GM12878 (cell line): Measurements from ENCODE around the gene ENAH. TPM values are rescaled to one million over a fixed set of nuclear protein-coding genes. Genes with fewer than 3 reads are reported as not detected.

Experiments
- ATAC-seq: fragments of 200-7000 bp; cut with Tn5 transposase; 3 replicates; pipeline ENCODE4 v1.9.1; 2020; ENCODE audit warnings: mild to moderate bottlenecking, moderate library complexity
- BruUV-seq: library from RNA; stranded (reverse); fragments of 400-500 nt; replicated peaks from 2 replicates; lab custom pipeline; 2021; lab: Mats Ljungman, UMichigan
- CTCF ChIA-PET: fragments of 300-600 bp; sonication (Branson Sonifier 250); formaldehyde crosslinking; extraction: SDS; loops from one replicate; lab custom pipeline; 2021; ENCODE audit warnings: inconsistent platforms; lab: Yijun Ruan, JAX
- POLR2A ChIA-PET: fragments of 350-600 bp; formaldehyde crosslinking; extraction: SDS; loops from one replicate; lab custom pipeline; 2021; ENCODE audit warnings: inconsistent platforms; lab: Charles Lee
- RAD21 ChIA-PET: fragments of 300-600 bp; sonication (Branson Sonifier 250); formaldehyde crosslinking; loops from one replicate; lab custom pipeline; 2023; ENCODE audit warnings: antibody characterized with exemption; ENCODE audit not compliant: unreplicated experiment; lab: Charles Lee
- SMC1A ChIA-PET: fragments of 300-600 bp; sonication (Branson Sonifier 250); formaldehyde crosslinking; loops from one replicate; lab custom pipeline; 2023; ENCODE audit not compliant: unreplicated experiment, uncharacterized antibody; lab: Charles Lee
- DNase-seq: peaks from one replicate; pipeline ENCODE4 v3.0.0-alpha.2; 2011; ENCODE audit warnings: low read depth, low spot score
- FAIRE-seq: peaks from 3 replicates; lab custom pipeline; 2011; peaks lifted over from hg19 to GRCh38; lab: Jason Lieb, UNC
- H2AFZ ChIP-seq: 2 replicates; pipeline ENCODE4 v1.6.0; 2011; ENCODE audit warnings: low read depth, low read length, control low read depth; ENCODE audit not compliant: control insufficient read depth
- H3K27ac ChIP-seq: 2 replicates; pipeline ENCODE4 v1.5.1; 2011; ENCODE audit warnings: control low read depth; ENCODE audit not compliant: control insufficient read depth, insufficient read depth
- H3K27me3 ChIP-seq, 2 experiments: replicated peaks in 1 of 2; 2 replicates each; pipeline versions ENCODE4 v1.6.0 to v1.6.1; 2011; ENCODE audit warnings: low read length in 1 of 2; ENCODE audit not compliant: control insufficient read depth in 2 of 2, insufficient read depth in 2 of 2
- H3K36me3 ChIP-seq, 2 experiments: 2 replicates each; pipeline ENCODE4 v1.5.1; 2011; ENCODE audit warnings: low read length in 1 of 2; ENCODE audit not compliant: control insufficient read depth in 2 of 2, insufficient read depth in 2 of 2
- H3K4me1 ChIP-seq: 2 replicates; pipeline ENCODE4 v1.6.1; 2011; ENCODE audit warnings: mild to moderate bottlenecking, low read length, moderate library complexity, mixed read lengths; ENCODE audit not compliant: control insufficient read depth, insufficient read depth
- H3K4me2 ChIP-seq: 2 replicates; pipeline ENCODE4 v1.6.0; 2011; ENCODE audit warnings: control low read depth; ENCODE audit not compliant: control insufficient read depth, insufficient read depth
- H3K4me3 ChIP-seq: fragments of 200-600 bp; sonication (generic); 2 replicates; pipeline ENCODE4 v1.5.1; 2016
- H3K79me2 ChIP-seq: 2 replicates; pipeline ENCODE4 v1.6.0; 2011; ENCODE audit warnings: low read length; ENCODE audit not compliant: control insufficient read depth, insufficient read depth
- H3K9ac ChIP-seq: 2 replicates; pipeline ENCODE4 v1.8.0; 2011; ENCODE audit warnings: low read length, control low read depth, mixed read lengths; ENCODE audit not compliant: control insufficient read depth, insufficient read depth
- H3K9me3 ChIP-seq: replicated peaks from 3 replicates; pipeline ENCODE4 v1.5.1; 2011; ENCODE audit warnings: mild to moderate bottlenecking, low read length; ENCODE audit not compliant: control insufficient read depth, insufficient read depth
- H4K20me1 ChIP-seq: 2 replicates; pipeline ENCODE4 v1.6.0; 2011; ENCODE audit not compliant: control insufficient read depth, insufficient read depth
- ATF2 ChIP-seq: IDR thresholded peaks from 2 replicates; pipeline ENCODE4 v1.6.1; 2012; ENCODE audit warnings: low read length, inconsistent platforms
- BACH1 ChIP-seq: fragments of 450-650 bp; IDR thresholded peaks from 2 replicates; pipeline ENCODE4 v1.6.1; 2017; ENCODE audit warnings: mild to moderate bottlenecking, borderline replicate concordance
- CHD4 ChIP-seq: fragments of 200-600 bp; sonication (generic); IDR thresholded peaks from 2 replicates; pipeline ENCODE4 v1.6.1; 2016; ENCODE audit warnings: mild to moderate bottlenecking
- FOS ChIP-seq: IDR thresholded peaks from 3 replicates; pipeline ENCODE4 v1.6.1; 2011; ENCODE audit warnings: borderline replicate concordance; ENCODE audit not compliant: insufficient read length; ENCODE audit errors: extremely low read depth
- IKZF1 ChIP-seq: fragments of 450-650 bp; conservative IDR thresholded peaks from 2 replicates; pipeline ENCODE4 v1.6.1; 2017; ENCODE audit warnings: antibody characterized with exemption, mild to moderate bottlenecking
- KDM1A ChIP-seq: fragments of 200-600 bp; sonication (generic); IDR thresholded peaks from 2 replicates; pipeline ENCODE4 v1.6.1; 2016; ENCODE audit warnings: borderline replicate concordance
- LARP7 ChIP-seq: fragments of 450-650 bp; IDR thresholded peaks from 2 replicates; pipeline ENCODE4 v1.6.1; 2017; ENCODE audit warnings: mild to moderate bottlenecking
- MAX ChIP-seq: IDR thresholded peaks from 2 replicates; pipeline ENCODE4 v1.6.1; 2012; ENCODE audit warnings: low read depth, low read length, improper control_type of control experiment
- MTA2 ChIP-seq: fragments of 450-650 bp; IDR thresholded peaks from 2 replicates; pipeline ENCODE4 v1.6.1; 2016; ENCODE audit warnings: low read depth, mild to moderate bottlenecking, moderate library complexity
- MYB ChIP-seq: fragments of 150-350 bp; IDR thresholded peaks from 2 replicates; pipeline ENCODE4 v1.6.1; 2014; ENCODE audit warnings: mild to moderate bottlenecking, low read depth, low read length, borderline replicate concordance
- NBN ChIP-seq: fragments of 450-650 bp; IDR thresholded peaks from 2 replicates; pipeline ENCODE4 v1.6.1; 2016
- NRF1 ChIP-seq: conservative IDR thresholded peaks from 2 replicates; pipeline ENCODE4 v1.6.1; 2011; ENCODE audit warnings: mild to moderate bottlenecking, low read depth, low read length, improper control_type of control experiment
- RCOR1 ChIP-seq: conservative IDR thresholded peaks from 2 replicates; pipeline ENCODE4 v1.6.1; 2012; ENCODE audit warnings: low read depth, low read length, improper control_type of control experiment
- RELA ChIP-seq: fragments of 450-650 bp; IDR thresholded peaks from 2 replicates; pipeline ENCODE4 v1.8.0; 2014; ENCODE audit warnings: borderline replicate concordance; ENCODE audit not compliant: partially characterized antibody
- RUNX3 ChIP-seq: IDR thresholded peaks from 2 replicates; pipeline ENCODE4 v1.6.1; 2012; ENCODE audit warnings: low read length, inconsistent platforms
- SMC3 ChIP-seq: IDR thresholded peaks from 2 replicates; pipeline ENCODE4 v1.6.1; 2011; ENCODE audit warnings: low read length, improper control_type of control experiment, borderline replicate concordance
- WGBS: methylation state at CpG from one replicate; pipeline ENCODE4 v1.1.6; 2016; ENCODE audit warnings: low lambda C conversion rate; ENCODE audit not compliant: insufficient replicate concordance, insufficient coverage; ENCODE audit errors: missing lambda C conversion rate; 5-methylcytosine and 5-hydroxymethylcytosine counted together
- in situ Hi-C: fragments of 300-500 bp; cut with MboI; formaldehyde crosslinking; loops from 9 replicates; pipeline ENCODE4 v1.14.3; 2018; ENCODE audit warnings: mixed read lengths
- intact Hi-C: fragments of 100-400 bp; cut with micrococcal nuclease; formaldehyde crosslinking; loops from one replicate; pipeline ENCODE4 v1.14.2; 2022; ENCODE audit not compliant: unreplicated experiment
- polyA plus RNA-seq, 11 experiments: library from polyadenylated mRNA; depleted of rRNA in 4 of 11; unstranded in 6 of 11; stranded (reverse) in 5 of 11; fragments of >200 nt; fragmentation: Nextera tagmentation in 4 of 11; fragmentation: Illumina TruSeq in 1 of 11; extraction: Ambion mirVana in 4 of 11; extraction: Trizol in 1 of 11; gene quantifications; 1 replicate in 1 of 11; 2 replicates in 10 of 11; pipeline versions ENCODE4 v1.2.1 to v1.2.3, GENCODE V29; 2011 to 2016; ENCODE audit warnings: inconsistent platforms in 2 of 11, missing spikeins in 2 of 11, low read depth in 1 of 11
- total RNA-seq, 4 experiments: library from RNA; depleted of rRNA in 3 of 4; stranded (reverse); fragments of >200 nt in 3 of 4; fragmentation: Illumina TruSeq in 1 of 4; extraction: Trizol in 1 of 4; gene quantifications; 2 replicates each; pipeline versions ENCODE4 v1.2.1 to v1.2.3, GENCODE V29; 2013 to 2021

Gene ENAH
- total and polyA plus RNA-seq, 10 of the 15 experiments (the other 5 are each of a cell fraction or from before 2014, with no cell fraction given): under 0.01 to 0.62 (median 0.06) TPM; not detected in 5

- no TSS peak for BruUV-seq
- H3K9me3 ChIP-seq: no peaks in the 10 kb centered on the region
- intact Hi-C loops: no loop called here
- H3K4me3 ChIP-seq: no peak overlapping the region
- no peaks in the 10 kb centered on the region for H3K36me3 ChIP-seq
- RAD21 ChIA-PET: no interaction called here
- in situ Hi-C loops: no loop called here
- H3K4me2 ChIP-seq: no peak overlapping the region
- POLR2A ChIA-PET: no interaction called here
- SMC1A ChIA-PET: no interaction called here
- H3K27ac ChIP-seq: no peak overlapping the region
- no peaks in the 10 kb centered on the region; a peak in 1 of 4 replicates for H3K27me3 ChIP-seq
- DNase-seq (no peak), FAIRE-seq (no peak), ATAC-seq (no peak)
- 0% methylated on average over 1 of the region's 1 CpG for WGBS
- no peaks in the 10 kb centered on the region for H4K20me1 ChIP-seq
- H3K79me2 ChIP-seq: no peaks in the 10 kb centered on the region
- TF ChIP-seq MYB: no peak
- TF ChIP-seq RUNX3: no peak
- CTCF ChIA-PET: interaction anchor here (1.0 kb wide), 1 partner anchor 20 kb away, joined by 3 read pairs; no protein-coding TSS in a partner anchor
- H3K9ac ChIP-seq: no peak overlapping the region
- no peaks in the 10 kb centered on the region for H3K4me1 ChIP-seq
- no peak overlapping the region for H2AFZ ChIP-seq
Observed at GRCh38 chr1:225644666-225645065, 8.3 kb downstream of the ENAH start.

GRCh38 chr1:225642177-225642576, 10.7 kb downstream of the ENAH start:
- SMC1A ChIA-PET: interaction anchor here (0.7 kb wide), 1 partner anchor 105 kb away, joined by 4 read pairs; no protein-coding TSS in a partner anchor
- ATAC-seq: no peak
- Histone ChIP-seq H3K27ac (no peak overlapping the region), H4K20me1 (no peaks in the 10 kb centered on the region), H3K4me1 (no peaks in the 10 kb centered on the region), H3K9me3 (no peaks in the 10 kb centered on the region), H3K79me2 (no peaks in the 10 kb centered on the region), H2AFZ (no peak overlapping the region), H3K4me2 (no peak overlapping the region), H3K27me3 (no peaks in the 10 kb centered on the region), H3K36me3 (no peaks in the 10 kb centered on the region), H3K9ac (no peak overlapping the region), H3K4me3 (no peak overlapping the region)
- POLR2A ChIA-PET: no interaction called here
- in situ Hi-C loops (no loop called here), intact Hi-C loops (no loop called here)
- no TSS peak for BruUV-seq
- FAIRE-seq: no peak
- RAD21 ChIA-PET: no interaction called here
- no peak for TF ChIP-seq MTA2
- no peak for TF ChIP-seq IKZF1
- TF ChIP-seq FOS: no peak
- no peak for TF ChIP-seq CHD4
- TF ChIP-seq BACH1: no peak
- no peak for TF ChIP-seq RELA
- no peak for TF ChIP-seq ATF2
- TF ChIP-seq SMC3: no peak
- no peak for TF ChIP-seq NBN
- TF ChIP-seq NRF1: no peak
- no peak for TF ChIP-seq MYB
- TF ChIP-seq MAX: no peak
- TF ChIP-seq KDM1A: no peak
- TF ChIP-seq LARP7: no peak
- TF ChIP-seq RCOR1: no peak
- no peak for DNase-seq
- WGBS: 47% methylated on average over 4 of the region's 4 CpGs
- CTCF ChIA-PET: no interaction called here
